ENCODE measurements around the gene HECTD2. TPM values are rescaled to one million over a fixed set of nuclear protein-coding genes. Genes with fewer than 3 reads are reported as not detected.

HECTD2 gene
- total and polyA plus RNA-seq, 2 of the 8 experiments (the other 6 are each of a cell fraction or from before 2014, with no cell fraction given), result 5.7 to 11.9 TPM

DNA sequence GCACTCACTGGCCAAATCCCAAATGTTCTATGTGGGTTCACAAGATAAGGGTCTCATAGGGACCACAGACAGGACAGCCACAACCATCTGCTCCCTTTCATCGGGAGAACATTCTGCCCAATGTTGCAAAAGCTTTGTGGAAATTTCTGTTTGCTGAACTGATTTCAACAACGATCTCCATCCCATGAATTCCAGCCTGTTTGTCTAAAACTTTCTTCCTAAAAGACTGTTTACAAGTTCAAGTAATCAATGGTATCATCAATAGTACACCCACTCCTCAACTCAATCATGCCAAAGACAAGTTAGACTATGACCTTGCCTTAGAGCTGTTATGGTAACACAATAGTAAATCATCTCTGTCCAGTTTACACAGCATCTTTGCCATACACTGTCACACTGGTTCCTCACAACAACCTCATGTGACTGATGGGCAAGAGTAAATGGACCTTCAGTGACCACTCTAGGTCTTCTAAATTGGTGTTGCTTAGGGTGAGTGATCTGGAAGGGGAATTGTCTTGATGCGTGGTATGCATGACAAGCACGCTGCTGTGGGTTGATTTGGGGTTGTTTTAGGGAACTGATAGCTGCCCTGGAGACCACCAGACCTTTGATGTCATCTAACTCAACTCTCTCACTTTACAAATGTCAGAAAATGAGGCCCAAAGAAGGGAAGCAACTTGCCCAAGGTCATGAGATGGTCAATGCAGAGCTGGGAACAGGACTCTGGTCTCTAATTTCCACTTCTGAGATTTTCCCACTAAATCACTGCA, 127.7 kb downstream of the HECTD2 start (continued):
- no peak for TF ChIP-seq EP300 (IDR thresholded peaks at IDR 0.05; ENCODE audit: borderline replicate concordance in 1 of 2, low read depth in 2 of 2, low read length in 2 of 2)

Measured in H1 (cell line).